BJ (cell line): ENCODE measurements around the gene PGF. TPM values are rescaled to one million over a fixed set of nuclear protein-coding genes. Genes with fewer than 3 reads are reported as not detected.

Experiments
- CTCF ChIA-PET: fragments of 350-600 bp; formaldehyde crosslinking; extraction: SDS; loops from one replicate; lab custom pipeline; 2021; ENCODE audit warnings: antibody characterized with exemption, inconsistent platforms; lab: Yijun Ruan, JAX
- POLR2A ChIA-PET: fragments of 300-600 bp; sonication (Branson Sonifier 250); formaldehyde crosslinking; extraction: SDS; loops from one replicate; lab custom pipeline; 2021; ENCODE audit warnings: antibody characterized with exemption; lab: Charles Lee
- DNase-seq: peaks from one replicate; pipeline ENCODE4 v3.0.0-alpha.2; 2011; ENCODE audit warnings: low read depth
- H3K27me3 ChIP-seq: 2 replicates; pipeline ENCODE4 v1.6.0; 2011; ENCODE audit warnings: low read length; ENCODE audit not compliant: control insufficient read depth, insufficient read depth
- H3K36me3 ChIP-seq: 2 replicates; pipeline ENCODE4 v1.5.1; 2011; ENCODE audit warnings: low read length; ENCODE audit not compliant: control insufficient read depth, insufficient read depth
- H3K4me3 ChIP-seq: 2 replicates; pipeline ENCODE4 v1.5.1; 2011; ENCODE audit warnings: low read depth, mild to moderate bottlenecking, control low read depth, low read length
- CTCF ChIP-seq: IDR thresholded peaks from 2 replicates; pipeline ENCODE4 v1.5.1; 2011; ENCODE audit warnings: low read depth, mild to moderate bottlenecking, control low read depth, inconsistent platforms, low read length, moderate library complexity; ENCODE audit not compliant: insufficient read depth
- polyA minus RNA-seq: library from RNA; depleted of rRNA, polyadenylated mRNA; stranded (reverse); fragments of >200 nt; gene quantifications from 2 replicates; pipeline ENCODE4 v1.2.3, GENCODE V29; 2011; rRNA and poly(A)+ RNA removed
- polyA plus RNA-seq: library from polyadenylated mRNA; depleted of rRNA; stranded (reverse); fragments of >200 nt; gene quantifications from 2 replicates; pipeline ENCODE4 v1.2.3, GENCODE V29; 2011; rRNA removed

PGF gene
- polyA plus RNA-seq = 3.3 and 4.1 TPM in 2 replicates
- polyA minus RNA-seq = 2.0 and 2.1 TPM in 2 replicates

- POLR2A ChIA-PET = no interaction called here
Observed at GRCh38 chr14:74955229-74956026, at the start of gene PGF. TSS of gene PGF (minus strand) at chr14:74955597. CDS start at chr14:74955242, 355 bp downstream.

GRCh38 chr14:75003250-75004027 is 48.0 kb upstream of the PGF start:
- ChIA-PET CTCF (interaction anchor here (0.6 to 2.3 kb wide), 6 partner anchors 9 to 58 kb away, joined by 3 to 5 read pairs (median 4); no protein-coding TSS in a partner anchor), POLR2A (interaction anchor here (0.6 kb wide), 1 partner anchor 95 kb away, joined by 3 read pairs; no protein-coding TSS in a partner anchor)
- Histone ChIP-seq H3K36me3 (peaks cover 11% of the 10 kb centered on the region), H3K4me3 (peak overlapping the region; percentile 92), H3K27me3 (no peaks in the 10 kb centered on the region)
- no peak for TF ChIP-seq CTCF
- no peak for DNase-seq

More at GRCh38 chr14:74955229-74956026, at the start of gene PGF:
- Histone ChIP-seq H3K4me3 (peak within 1 kb of the TSS; percentile 45), H3K36me3 (no peaks in the 10 kb centered on the region), H3K27me3 (no peaks in the 10 kb centered on the region; the same call in 1 of the 2 replicates)
- CTCF ChIA-PET = interaction anchor here (0.9 to 5.1 kb wide), 4 partner anchors 10 to 133 kb away, joined by 3 to 29 read pairs (median 15); no protein-coding TSS in a partner anchor
- no peak for TF ChIP-seq CTCF
- no peak for DNase-seq

GRCh38 chr14:75002392-75003249 is 47.2 kb upstream of the PGF start, which contains the start of gene EIF2B2:
TSS of gene EIF2B2 (plus strand) at chr14:75002921. CDS start at chr14:75002991, 70 bp downstream.
- TF ChIP-seq CTCF = peak; percentile 16; the same call in 1 of the 2 replicates
- H3K36me3 ChIP-seq = peaks cover 8% of the 10 kb centered on the region
- CTCF ChIA-PET = interaction anchor here (0.6 to 2.3 kb wide), 4 partner anchors 10 to 57 kb away, joined by 3 to 5 read pairs (median 4); no protein-coding TSS in a partner anchor
- POLR2A ChIA-PET = interaction anchor here (0.6 kb wide), 1 partner anchor 94 kb away, joined by 3 read pairs; no protein-coding TSS in a partner anchor
- H3K27me3 ChIP-seq = no peaks in the 10 kb centered on the region
- peak within 1 kb of the TSS; percentile 92 for H3K4me3 ChIP-seq
- peak; percentile 86 for DNase-seq

- Histone ChIP-seq H3K27me3 (no peaks in the 10 kb centered on the region), H3K36me3 (peaks cover 7% of the 10 kb centered on the region), H3K4me3 (no peak overlapping the region)
- no peak for DNase-seq
- CTCF ChIA-PET = interaction anchor here (2.3 kb wide), 1 partner anchor 14 kb away, joined by 5 read pairs; no protein-coding TSS in a partner anchor
- POLR2A ChIA-PET = no interaction called here
- TF ChIP-seq CTCF = no peak
Observed at GRCh38 chr14:75001899-75002298, 46.5 kb upstream of the PGF start.
